Neural cell (in vitro differentiated cells): ENCODE data around the gene KCNJ4. TPM values are rescaled to one million over a fixed set of nuclear protein-coding genes. Genes with fewer than 3 reads are reported as not detected.

ENCODE experiments used
- H2AFZ ChIP-seq: fragments of 200-600, 300-800 bp; sonication (generic), shearing (Covaris generic); 2 replicates; pipeline ENCODE4 v1.6.0; 2014; ENCODE audit warnings: low read depth, mild to moderate bottlenecking, antibody characterized with exemption, low read length, moderate library complexity
- H3F3A ChIP-seq: fragments of 200-600 bp; shearing (Covaris generic); 2 replicates; pipeline ENCODE4 v1.6.1; 2016; ENCODE audit warnings: mild to moderate bottlenecking, moderate library complexity, mixed read lengths, antibody characterized with exemption, low read length; ENCODE audit not compliant: insufficient read depth, poor library complexity, severe bottlenecking
- H3K27ac ChIP-seq: fragments of 200-600, 300-800 bp; sonication (generic), shearing (Covaris generic); 2 replicates; pipeline ENCODE4 v1.5.1; 2014; ENCODE audit warnings: mild to moderate bottlenecking, low read length, moderate library complexity
- H3K27me3 ChIP-seq: fragments of 300-800, 200-600 bp; sonication (generic), shearing (Covaris generic); 2 replicates; pipeline ENCODE4 v1.6.0; 2014; ENCODE audit warnings: mild to moderate bottlenecking, low read depth, low read length, moderate library complexity; ENCODE audit not compliant: insufficient read depth
- H3K36me3 ChIP-seq: fragments of 300-800, 200-600 bp; sonication (generic), shearing (Covaris generic); 2 replicates; pipeline ENCODE4 v1.5.1; 2014; ENCODE audit warnings: mild to moderate bottlenecking, antibody characterized with exemption, low read length, moderate library complexity; ENCODE audit not compliant: insufficient read depth
- H3K4me2 ChIP-seq: fragments of 300-800, 200-600 bp; sonication (generic), shearing (Covaris generic); 2 replicates; pipeline ENCODE4 v1.6.0; 2014; ENCODE audit warnings: mild to moderate bottlenecking, low read length
- H3K4me3 ChIP-seq: fragments of 300-800, 200-600 bp; sonication (generic), shearing (Covaris generic); 2 replicates; pipeline ENCODE4 v1.5.1; 2014; ENCODE audit warnings: mild to moderate bottlenecking, low read length, moderate library complexity
- H3K79me2 ChIP-seq: fragments of 200-600 bp; shearing (Covaris generic); replicated peaks from 2 replicates; pipeline ENCODE4 v1.6.0; 2014; ENCODE audit warnings: mild to moderate bottlenecking, low read length, moderate library complexity; ENCODE audit not compliant: insufficient read depth
- H3K9ac ChIP-seq: fragments of 300-800, 200-600 bp; sonication (generic), shearing (Covaris generic); 2 replicates; pipeline ENCODE4 v1.6.1; 2016; ENCODE audit warnings: mild to moderate bottlenecking, low read length, mixed read lengths
- H3K9me2 ChIP-seq: fragments of 200-600 bp; shearing (Covaris generic); 2 replicates; pipeline ENCODE4 v1.6.1; 2016; ENCODE audit warnings: mild to moderate bottlenecking, low read length, mixed read lengths; ENCODE audit not compliant: insufficient read depth
- H3K9me3 ChIP-seq: fragments of 200-600, 300-800 bp; sonication (generic), shearing (Covaris generic); 2 replicates; pipeline ENCODE4 v1.6.1; 2016; ENCODE audit warnings: mild to moderate bottlenecking, mixed run types, low read length, moderate library complexity, mixed read lengths
- H4K20me1 ChIP-seq: fragments of 200-600 bp; shearing (Covaris generic); 2 replicates; pipeline ENCODE4 v1.6.1; 2016; ENCODE audit warnings: mild to moderate bottlenecking, mixed run types; ENCODE audit not compliant: insufficient read depth
- EP300 ChIP-seq: fragments of 450-650 bp; conservative IDR thresholded peaks from 2 replicates; pipeline ENCODE4 v1.6.1; 2014; ENCODE audit warnings: antibody characterized with exemption, mild to moderate bottlenecking, moderate library complexity; ENCODE audit not compliant: poor library complexity, severe bottlenecking
- EZH2 ChIP-seq: fragments of 200-600, 300-800 bp; shearing (Covaris generic), sonication (generic); IDR thresholded peaks from 2 replicates; pipeline ENCODE4 v1.6.1; 2014; ENCODE audit warnings: antibody characterized with exemption, low read length, borderline replicate concordance, mild to moderate bottlenecking; ENCODE audit not compliant: insufficient read depth, poor library complexity, severe bottlenecking
- MXI1 ChIP-seq: fragments of 450-650 bp; conservative IDR thresholded peaks from 2 replicates; pipeline ENCODE4 v1.6.1; 2014; ENCODE audit warnings: antibody characterized with exemption, mild to moderate bottlenecking; ENCODE audit not compliant: poor library complexity, severe bottlenecking
- POLR2AphosphoS5 ChIP-seq: IDR thresholded peaks from 2 replicates; pipeline ENCODE4 v1.6.1; 2012
- RAD21 ChIP-seq: fragments of 450-650 bp; conservative IDR thresholded peaks from 2 replicates; pipeline ENCODE4 v1.6.1; 2014; ENCODE audit warnings: antibody characterized with exemption, mild to moderate bottlenecking, moderate library complexity
- SMC3 ChIP-seq: fragments of 450-650 bp; conservative IDR thresholded peaks from 2 replicates; pipeline ENCODE4 v1.6.1; 2014; ENCODE audit warnings: antibody characterized with exemption, mild to moderate bottlenecking, moderate library complexity; ENCODE audit not compliant: poor library complexity
- TAF1 ChIP-seq: IDR thresholded peaks from 2 replicates; pipeline ENCODE4 v1.6.1; 2012; ENCODE audit warnings: low read depth
- polyA plus RNA-seq: library from polyadenylated mRNA; depleted of rRNA; stranded (reverse); fragments of >200 nt; gene quantifications from 2 replicates; pipeline ENCODE4 v1.2.3, GENCODE V29; 2014
- TF ChIP-seq, protein P1 (sequence below): IDR thresholded peaks from 2 replicates; pipeline ENCODE4 v1.6.1; 2012; ENCODE audit warnings: borderline replicate concordance
- TF ChIP-seq, protein P2 (sequence below): fragments of 450-650 bp; IDR thresholded peaks from 2 replicates; pipeline ENCODE4 v1.5.1; 2014; ENCODE audit warnings: antibody characterized with exemption, mild to moderate bottlenecking, moderate library complexity; ENCODE audit not compliant: poor library complexity, severe bottlenecking

Gene KCNJ4
- polyA plus RNA-seq, 1 donor from 2014 or later: 1.7 TPM

DNA sequence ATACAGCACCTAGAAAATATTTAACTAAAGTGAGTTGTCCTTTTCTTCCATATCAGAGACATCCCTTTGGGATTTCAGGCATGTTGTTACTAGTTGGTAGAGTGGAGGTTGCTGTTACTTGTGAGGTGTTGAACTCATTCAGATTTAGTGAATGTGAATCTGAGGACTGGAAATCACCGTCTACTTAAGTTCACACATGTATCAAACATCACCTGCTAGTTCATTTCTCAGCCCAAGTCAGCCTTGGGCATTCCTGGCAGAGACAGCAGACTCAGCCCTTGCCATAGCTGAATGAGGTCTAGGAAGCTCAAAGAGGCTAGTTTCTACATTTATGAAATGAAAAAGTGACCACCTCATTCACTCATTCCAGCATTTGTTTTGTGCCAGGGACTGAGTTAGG is 22.6 kb upstream of the KCNJ4 start:
- H3K9ac ChIP-seq: no peak overlapping the region
- TF ChIP-seq SMC3 (no peak), RAD21 (no peak), POLR2AphosphoS5 (no peak), EZH2 (no peak), EP300 (no peak), TAF1 (no peak), MXI1 (no peak)
- TF ChIP-seq, protein P1, sequence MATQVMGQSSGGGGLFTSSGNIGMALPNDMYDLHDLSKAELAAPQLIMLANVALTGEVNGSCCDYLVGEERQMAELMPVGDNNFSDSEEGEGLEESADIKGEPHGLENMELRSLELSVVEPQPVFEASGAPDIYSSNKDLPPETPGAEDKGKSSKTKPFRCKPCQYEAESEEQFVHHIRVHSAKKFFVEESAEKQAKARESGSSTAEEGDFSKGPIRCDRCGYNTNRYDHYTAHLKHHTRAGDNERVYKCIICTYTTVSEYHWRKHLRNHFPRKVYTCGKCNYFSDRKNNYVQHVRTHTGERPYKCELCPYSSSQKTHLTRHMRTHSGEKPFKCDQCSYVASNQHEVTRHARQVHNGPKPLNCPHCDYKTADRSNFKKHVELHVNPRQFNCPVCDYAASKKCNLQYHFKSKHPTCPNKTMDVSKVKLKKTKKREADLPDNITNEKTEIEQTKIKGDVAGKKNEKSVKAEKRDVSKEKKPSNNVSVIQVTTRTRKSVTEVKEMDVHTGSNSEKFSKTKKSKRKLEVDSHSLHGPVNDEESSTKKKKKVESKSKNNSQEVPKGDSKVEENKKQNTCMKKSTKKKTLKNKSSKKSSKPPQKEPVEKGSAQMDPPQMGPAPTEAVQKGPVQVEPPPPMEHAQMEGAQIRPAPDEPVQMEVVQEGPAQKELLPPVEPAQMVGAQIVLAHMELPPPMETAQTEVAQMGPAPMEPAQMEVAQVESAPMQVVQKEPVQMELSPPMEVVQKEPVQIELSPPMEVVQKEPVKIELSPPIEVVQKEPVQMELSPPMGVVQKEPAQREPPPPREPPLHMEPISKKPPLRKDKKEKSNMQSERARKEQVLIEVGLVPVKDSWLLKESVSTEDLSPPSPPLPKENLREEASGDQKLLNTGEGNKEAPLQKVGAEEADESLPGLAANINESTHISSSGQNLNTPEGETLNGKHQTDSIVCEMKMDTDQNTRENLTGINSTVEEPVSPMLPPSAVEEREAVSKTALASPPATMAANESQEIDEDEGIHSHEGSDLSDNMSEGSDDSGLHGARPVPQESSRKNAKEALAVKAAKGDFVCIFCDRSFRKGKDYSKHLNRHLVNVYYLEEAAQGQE: no peak
- TF ChIP-seq, protein P2, sequence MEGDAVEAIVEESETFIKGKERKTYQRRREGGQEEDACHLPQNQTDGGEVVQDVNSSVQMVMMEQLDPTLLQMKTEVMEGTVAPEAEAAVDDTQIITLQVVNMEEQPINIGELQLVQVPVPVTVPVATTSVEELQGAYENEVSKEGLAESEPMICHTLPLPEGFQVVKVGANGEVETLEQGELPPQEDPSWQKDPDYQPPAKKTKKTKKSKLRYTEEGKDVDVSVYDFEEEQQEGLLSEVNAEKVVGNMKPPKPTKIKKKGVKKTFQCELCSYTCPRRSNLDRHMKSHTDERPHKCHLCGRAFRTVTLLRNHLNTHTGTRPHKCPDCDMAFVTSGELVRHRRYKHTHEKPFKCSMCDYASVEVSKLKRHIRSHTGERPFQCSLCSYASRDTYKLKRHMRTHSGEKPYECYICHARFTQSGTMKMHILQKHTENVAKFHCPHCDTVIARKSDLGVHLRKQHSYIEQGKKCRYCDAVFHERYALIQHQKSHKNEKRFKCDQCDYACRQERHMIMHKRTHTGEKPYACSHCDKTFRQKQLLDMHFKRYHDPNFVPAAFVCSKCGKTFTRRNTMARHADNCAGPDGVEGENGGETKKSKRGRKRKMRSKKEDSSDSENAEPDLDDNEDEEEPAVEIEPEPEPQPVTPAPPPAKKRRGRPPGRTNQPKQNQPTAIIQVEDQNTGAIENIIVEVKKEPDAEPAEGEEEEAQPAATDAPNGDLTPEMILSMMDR: no peak
- no peaks in the 10 kb centered on the region for H4K20me1 ChIP-seq
- H3K4me2 ChIP-seq: no peak overlapping the region
- H2AFZ ChIP-seq: no peak overlapping the region
- H3K4me3 ChIP-seq: no peak overlapping the region
- H3K79me2 ChIP-seq: no peaks in the 10 kb centered on the region
- no peaks in the 10 kb centered on the region for H3F3A ChIP-seq
- H3K27ac ChIP-seq: no peak overlapping the region
- H3K9me2 ChIP-seq: no peaks in the 10 kb centered on the region
- peaks cover 9% of the 10 kb centered on the region for H3K36me3 ChIP-seq
- H3K27me3 ChIP-seq: no peaks in the 10 kb centered on the region
- H3K9me3 ChIP-seq: no peaks in the 10 kb centered on the region

DNA sequence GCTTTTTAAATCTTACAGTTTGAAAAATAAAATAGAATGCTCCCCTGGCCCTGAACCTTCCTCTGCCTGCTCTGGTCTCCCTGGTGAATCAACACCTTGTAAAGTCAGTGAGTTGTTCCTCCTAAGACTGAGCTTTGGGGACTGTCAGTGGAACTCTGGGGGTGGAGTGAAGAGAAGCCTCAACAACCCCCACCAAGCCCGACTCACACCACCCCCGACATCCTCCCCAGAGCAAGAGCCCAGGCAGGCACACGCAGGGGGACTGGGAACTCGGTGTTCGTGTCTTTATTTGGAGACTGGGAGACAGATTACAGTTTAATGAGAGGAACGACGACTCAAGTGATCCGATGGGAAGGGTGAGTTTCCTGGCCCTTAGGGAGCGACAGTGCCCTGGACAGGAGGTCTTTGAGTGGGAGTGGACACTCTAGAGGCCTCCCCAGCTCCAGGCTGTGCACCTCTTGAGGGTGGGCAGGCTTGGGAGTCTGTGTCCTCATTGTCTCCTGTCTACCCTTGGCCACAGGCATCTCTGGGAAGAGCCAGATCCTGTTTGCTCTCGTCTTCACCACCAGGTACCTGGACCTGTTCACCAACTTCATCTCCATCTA is 19.1 kb upstream of the KCNJ4 start:
- no peak overlapping the region for H3K27ac ChIP-seq
- H3K4me3 ChIP-seq: no peak overlapping the region

More for the DNA sequence above, 19.1 kb upstream of the KCNJ4 start:
- H2AFZ ChIP-seq: no peak overlapping the region
- no peaks in the 10 kb centered on the region for H3K36me3 ChIP-seq
- no peaks in the 10 kb centered on the region for H3F3A ChIP-seq
- no peak overlapping the region for H3K4me2 ChIP-seq
- no peaks in the 10 kb centered on the region for H3K9me2 ChIP-seq
- H3K79me2 ChIP-seq: no peaks in the 10 kb centered on the region
- no peaks in the 10 kb centered on the region for H3K9me3 ChIP-seq
- H4K20me1 ChIP-seq: no peaks in the 10 kb centered on the region
- TF ChIP-seq TAF1: no peak
- TF ChIP-seq RAD21: no peak
- no peak for TF ChIP-seq MXI1
- no peak for TF ChIP-seq SMC3
- no peak for TF ChIP-seq POLR2AphosphoS5
- no peak for TF ChIP-seq EZH2
- no peak for TF ChIP-seq EP300
- peaks cover under 1% of the 10 kb centered on the region for H3K27me3 ChIP-seq
- no peak overlapping the region for H3K9ac ChIP-seq
